Suprapubic skin (tissue), 4 donors: Measurements from ENCODE around the gene GLOD5. TPM values are rescaled to one million over a fixed set of nuclear protein-coding genes. Genes with fewer than 3 reads are reported as not detected.

ENCODE experiments used
- DNase-seq, 2 donors: peaks; one replicate each; pipeline ENCODE4 v3.0.0-alpha.2; 2019; ENCODE audit warnings: low spot score in 2 of 2
- H3K27ac ChIP-seq: fragments of 200-600 bp; sonication (generic); one replicate; pipeline ENCODE4 v1.5.1; 2019
- H3K27me3 ChIP-seq: fragments of 200-600 bp; sonication (generic); one replicate; pipeline ENCODE4 v1.5.1; 2019
- H3K36me3 ChIP-seq: fragments of 200-600 bp; sonication (generic); one replicate; pipeline ENCODE4 v1.5.1; 2019
- H3K4me1 ChIP-seq: fragments of 200-600 bp; sonication (generic); one replicate; pipeline ENCODE4 v1.5.1; 2019
- H3K4me3 ChIP-seq: fragments of 200-600 bp; sonication (generic); one replicate; pipeline ENCODE4 v1.5.1; 2019; ENCODE audit warnings: mild to moderate bottlenecking
- H3K9me3 ChIP-seq: fragments of 200-600 bp; sonication (generic); one replicate; pipeline ENCODE4 v1.5.1; 2019
- EP300 ChIP-seq: sonication (generic); formaldehyde crosslinking; IDR thresholded peaks from one replicate; pipeline ENCODE4 v1.6.1; 2017; ENCODE audit warnings: antibody characterized with exemption
- POLR2A ChIP-seq, 2 donors: fragments of 450-650 bp; IDR thresholded peaks; one replicate each; pipeline ENCODE4 v1.6.1; 2017; ENCODE audit warnings: antibody characterized with exemption in 2 of 2, mild to moderate bottlenecking in 2 of 2, moderate library complexity in 2 of 2
- POLR2AphosphoS5 ChIP-seq, 3 donors: sonication (generic); formaldehyde crosslinking; IDR thresholded peaks; one replicate each; pipeline ENCODE4 v1.6.1; 2017; ENCODE audit warnings: antibody characterized with exemption in 3 of 3
- WGBS: methylation state at CpG from one replicate; pipeline ENCODE4 v1.1.5; 2018; 5-methylcytosine and 5-hydroxymethylcytosine counted together
- total RNA-seq, 4 donors: library from RNA; depleted of rRNA; stranded (reverse); fragments of >200 nt; gene quantifications; one replicate each; pipeline ENCODE4 v1.1.0, GENCODE V29; 2016
- TF ChIP-seq, protein P1 (sequence below), 2 donors: fragments of 200-600 bp in 1 of 2; fragments of 450-650 bp in 1 of 2; sonication (generic) in 1 of 2; IDR thresholded peaks; one replicate each; pipeline ENCODE4 v1.5.1; 2016 to 2019; ENCODE audit warnings: antibody characterized with exemption in 2 of 2, mild to moderate bottlenecking in 1 of 2, moderate library complexity in 1 of 2

GLOD5 gene
- total RNA-seq, 4 donors from 2014 or later = not detected

DNA sequence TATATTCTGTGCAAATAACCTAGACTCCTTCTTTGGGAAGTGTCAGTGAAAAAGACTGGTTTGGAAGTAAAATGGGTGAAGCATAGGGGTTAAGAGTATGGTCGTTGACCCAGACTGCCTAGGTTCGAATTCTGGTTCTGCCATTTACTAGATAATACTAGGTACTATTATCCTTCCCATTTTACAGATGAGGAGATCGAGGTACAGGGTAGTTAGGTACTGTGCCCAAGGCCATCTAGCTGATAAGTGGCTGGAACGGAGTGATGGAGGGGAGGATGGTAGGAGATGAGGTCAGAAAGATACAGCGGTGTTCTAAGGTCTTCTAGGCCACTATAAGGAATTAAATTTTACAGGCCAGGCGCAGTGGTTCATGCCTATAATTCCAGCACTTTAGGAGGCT, 11.1 kb downstream of the GLOD5 start:
- no peak overlapping the region for H3K27ac ChIP-seq
- 84% methylated on average over 6 of the region's 6 CpGs for WGBS
- TF ChIP-seq POLR2AphosphoS5 (IDR thresholded peaks at IDR 0.05) (no peak), POLR2A (IDR thresholded peaks at IDR 0.05) (no peak), EP300 (no peak)
- TF ChIP-seq, protein P1, sequence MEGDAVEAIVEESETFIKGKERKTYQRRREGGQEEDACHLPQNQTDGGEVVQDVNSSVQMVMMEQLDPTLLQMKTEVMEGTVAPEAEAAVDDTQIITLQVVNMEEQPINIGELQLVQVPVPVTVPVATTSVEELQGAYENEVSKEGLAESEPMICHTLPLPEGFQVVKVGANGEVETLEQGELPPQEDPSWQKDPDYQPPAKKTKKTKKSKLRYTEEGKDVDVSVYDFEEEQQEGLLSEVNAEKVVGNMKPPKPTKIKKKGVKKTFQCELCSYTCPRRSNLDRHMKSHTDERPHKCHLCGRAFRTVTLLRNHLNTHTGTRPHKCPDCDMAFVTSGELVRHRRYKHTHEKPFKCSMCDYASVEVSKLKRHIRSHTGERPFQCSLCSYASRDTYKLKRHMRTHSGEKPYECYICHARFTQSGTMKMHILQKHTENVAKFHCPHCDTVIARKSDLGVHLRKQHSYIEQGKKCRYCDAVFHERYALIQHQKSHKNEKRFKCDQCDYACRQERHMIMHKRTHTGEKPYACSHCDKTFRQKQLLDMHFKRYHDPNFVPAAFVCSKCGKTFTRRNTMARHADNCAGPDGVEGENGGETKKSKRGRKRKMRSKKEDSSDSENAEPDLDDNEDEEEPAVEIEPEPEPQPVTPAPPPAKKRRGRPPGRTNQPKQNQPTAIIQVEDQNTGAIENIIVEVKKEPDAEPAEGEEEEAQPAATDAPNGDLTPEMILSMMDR (IDR thresholded peaks at IDR 0.05) = no peak
- no peak overlapping the region for H3K4me3 ChIP-seq
- H3K9me3 ChIP-seq = no peaks in the 10 kb centered on the region
- no peaks in the 10 kb centered on the region for H3K4me1 ChIP-seq
- no peaks in the 10 kb centered on the region for H3K36me3 ChIP-seq
- H3K27me3 ChIP-seq = no peaks in the 10 kb centered on the region
- DNase-seq = no peak

DNA sequence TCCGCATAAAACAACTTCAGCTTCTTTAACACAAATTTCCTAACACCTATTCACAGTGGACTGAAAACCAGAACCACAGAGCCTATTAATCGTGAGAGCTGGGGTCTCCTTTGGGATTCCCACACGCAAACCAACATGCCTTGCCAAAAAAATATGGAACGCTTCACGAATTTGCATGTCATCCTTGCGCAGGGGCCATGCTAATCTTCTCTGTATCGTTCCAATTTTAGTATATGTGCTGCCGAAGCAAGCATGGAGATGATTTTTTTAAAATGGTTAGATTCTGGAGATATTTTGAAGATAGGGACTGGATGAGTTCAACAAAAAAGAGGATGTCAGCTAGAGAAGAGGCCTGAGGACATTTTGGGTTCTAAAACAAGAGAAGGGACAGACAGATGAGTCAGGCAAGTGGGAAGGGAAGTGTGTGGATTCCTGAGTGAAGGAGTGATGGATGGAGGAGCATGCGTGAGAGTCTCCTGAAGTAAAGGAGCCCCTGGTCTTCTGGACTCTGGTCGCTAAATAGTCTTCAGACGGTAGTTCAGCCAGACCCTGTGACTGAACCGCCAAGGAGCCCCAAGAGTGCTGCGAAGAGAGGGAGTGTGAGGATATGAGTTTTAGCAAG, 15.4 kb downstream of the GLOD5 start:
- Histone ChIP-seq H3K27ac (no peak overlapping the region), H3K4me1 (no peaks in the 10 kb centered on the region), H3K36me3 (no peaks in the 10 kb centered on the region), H3K4me3 (no peak overlapping the region), H3K9me3 (no peaks in the 10 kb centered on the region), H3K27me3 (no peaks in the 10 kb centered on the region)
- no peak for TF ChIP-seq POLR2AphosphoS5 (IDR thresholded peaks at IDR 0.05)
- WGBS = 76% methylated on average over 13 of the region's 13 CpGs
- no peak for DNase-seq

DNA sequence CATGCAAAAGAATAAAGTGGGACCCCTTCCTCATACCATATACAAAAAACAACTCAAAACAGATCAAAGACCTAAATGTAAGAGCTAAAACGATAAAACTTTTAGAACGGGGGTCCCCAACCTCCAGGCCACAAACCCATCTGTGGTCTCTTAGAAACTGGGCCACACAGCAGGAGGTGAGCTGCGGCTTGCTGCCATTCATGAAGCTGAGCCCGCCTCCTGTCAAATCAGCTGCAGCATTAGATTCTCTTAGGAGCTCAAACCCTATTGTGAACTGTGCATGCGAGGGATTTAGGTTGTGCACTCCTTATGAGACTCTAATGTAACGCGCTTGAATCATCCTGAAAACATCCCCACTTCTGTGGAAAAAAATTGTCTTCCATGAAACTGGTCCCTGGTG, 17.9 kb downstream of the GLOD5 start:
- no peaks in the 10 kb centered on the region for H3K36me3 ChIP-seq
- H3K4me1 ChIP-seq = no peaks in the 10 kb centered on the region
- H3K27ac ChIP-seq = no peak overlapping the region
- TF ChIP-seq EP300 (no peak), POLR2A (IDR thresholded peaks at IDR 0.05) (no peak), POLR2AphosphoS5 (IDR thresholded peaks at IDR 0.05) (no peak)
- TF ChIP-seq, protein P1 (IDR thresholded peaks at IDR 0.05) = no peak
- DNase-seq = no peak
- 84% methylated on average over 7 of the region's 7 CpGs for WGBS
- H3K4me3 ChIP-seq = no peak overlapping the region
- no peaks in the 10 kb centered on the region for H3K9me3 ChIP-seq
- H3K27me3 ChIP-seq = no peaks in the 10 kb centered on the region

DNA sequence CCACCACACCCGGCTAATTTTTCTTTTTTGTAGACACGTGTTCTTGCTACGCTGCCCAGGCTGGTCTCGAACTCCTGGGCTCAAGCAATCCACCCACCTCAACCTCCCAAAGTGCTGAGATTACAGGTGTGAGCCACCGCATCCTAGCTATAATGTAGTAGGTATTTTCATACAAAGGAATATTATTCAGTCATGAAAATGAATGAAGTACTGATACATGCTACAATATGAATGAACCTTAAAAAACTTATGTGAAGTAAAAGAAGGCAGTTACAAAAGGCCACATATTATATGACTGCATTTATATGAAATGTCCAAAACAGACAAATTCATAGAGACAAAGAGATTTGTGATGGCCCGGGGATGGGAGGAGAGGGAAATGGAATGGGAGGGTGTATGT, 20.2 kb downstream of the GLOD5 start:
- Histone ChIP-seq H3K4me3 (no peak overlapping the region), H3K9me3 (no peaks in the 10 kb centered on the region), H3K27me3 (no peaks in the 10 kb centered on the region), H3K4me1 (no peaks in the 10 kb centered on the region), H3K36me3 (no peaks in the 10 kb centered on the region), H3K27ac (no peak overlapping the region)
- no peak for DNase-seq
- WGBS = 88% methylated on average over 6 of the region's 6 CpGs
- TF ChIP-seq POLR2AphosphoS5 (IDR thresholded peaks at IDR 0.05) = no peak
- TF ChIP-seq, protein P1 (IDR thresholded peaks at IDR 0.05) = no peak
- no peak for TF ChIP-seq POLR2A (IDR thresholded peaks at IDR 0.05)
- TF ChIP-seq EP300 = no peak

DNA sequence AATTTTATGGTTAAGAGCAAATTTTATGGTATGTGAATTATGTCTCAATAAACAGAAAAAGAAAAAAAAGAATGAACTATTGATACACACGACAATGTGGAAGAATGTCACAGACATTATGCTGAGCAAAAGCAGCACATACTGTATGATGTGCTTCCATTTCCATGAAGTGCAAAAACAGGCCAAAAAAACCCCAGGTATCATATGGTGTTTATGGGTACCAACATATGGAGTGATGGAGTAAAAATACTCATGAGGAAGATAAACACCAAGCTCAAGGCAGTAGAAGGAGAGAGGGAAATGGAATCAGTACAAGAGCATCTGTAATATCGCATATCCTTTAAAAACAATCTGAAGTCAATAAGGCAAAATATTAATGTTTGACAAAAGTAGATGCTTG, 20.7 kb downstream of the GLOD5 start:
- Histone ChIP-seq H3K9me3 (no peaks in the 10 kb centered on the region), H3K4me3 (no peak overlapping the region), H3K4me1 (no peaks in the 10 kb centered on the region), H3K27ac (no peak overlapping the region), H3K27me3 (no peaks in the 10 kb centered on the region), H3K36me3 (no peaks in the 10 kb centered on the region)
- 63% methylated on average over 2 of the region's 2 CpGs for WGBS
- TF ChIP-seq POLR2A (IDR thresholded peaks at IDR 0.05) = no peak
- TF ChIP-seq, protein P1 (IDR thresholded peaks at IDR 0.05) = no peak
- TF ChIP-seq POLR2AphosphoS5 (IDR thresholded peaks at IDR 0.05) = no peak
- no peak for TF ChIP-seq EP300
- DNase-seq = no peak

DNA sequence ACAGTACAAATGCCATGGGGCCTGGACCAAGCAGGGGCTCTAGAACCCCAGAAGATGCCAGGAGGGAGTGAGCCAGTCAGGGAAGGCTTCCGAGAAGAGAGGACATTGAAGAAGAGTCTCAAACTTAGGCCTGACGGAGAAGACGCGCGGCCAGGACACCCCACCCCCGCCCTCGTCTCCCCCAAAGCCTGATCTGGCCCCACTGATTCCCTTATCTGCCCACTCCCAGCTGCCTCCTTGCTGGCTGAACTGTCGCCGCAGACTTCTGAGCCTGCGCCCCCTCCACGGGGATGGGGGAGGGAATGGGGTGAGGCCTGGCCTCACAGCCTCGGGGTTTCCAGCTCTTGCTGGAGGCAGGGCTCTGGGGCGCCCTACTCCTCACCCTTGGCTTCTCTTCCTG, 21.2 kb downstream of the GLOD5 start:
- no peak overlapping the region for H3K27ac ChIP-seq
- H3K4me3 ChIP-seq = no peak overlapping the region
- TF ChIP-seq EP300 = no peak
- no peak for TF ChIP-seq POLR2AphosphoS5 (IDR thresholded peaks at IDR 0.05)
- TF ChIP-seq POLR2A (IDR thresholded peaks at IDR 0.05) = no peak
- TF ChIP-seq, protein P1 (IDR thresholded peaks at IDR 0.05) = no peak
- no peaks in the 10 kb centered on the region for H3K4me1 ChIP-seq
- H3K27me3 ChIP-seq = no peaks in the 10 kb centered on the region
- H3K36me3 ChIP-seq = no peaks in the 10 kb centered on the region
- no peak for DNase-seq
- H3K9me3 ChIP-seq = no peaks in the 10 kb centered on the region
- WGBS = 87% methylated on average over 11 of the region's 13 CpGs
